Lung (tissue), 12 donors: Measurements from ENCODE around the gene NRG3. TPM values are rescaled to one million over a fixed set of nuclear protein-coding genes. Genes with fewer than 3 reads are reported as not detected.

Experiments
- ATAC-seq: fragments of 200-7000 bp; cut with Tn5 transposase; one replicate; pipeline ENCODE4 v1.9.1; 2020; ENCODE audit warnings: moderate number of reproducible peaks; ENCODE audit not compliant: insufficient read depth, low FRiP score
- DNase-seq, 3 donors: peaks; one replicate each; pipeline ENCODE4 v3.0.0-alpha.2; 2013 to 2017
- H3K27ac ChIP-seq, 2 donors: one replicate each; pipeline ENCODE4 v1.5.1; 2013; ENCODE audit warnings: mild to moderate bottlenecking in 2 of 2, moderate library complexity in 2 of 2, control low read depth in 1 of 2, inconsistent platforms in 1 of 2, low read depth in 1 of 2, low read length in 1 of 2
- H3K27me3 ChIP-seq, 3 donors: one replicate each; pipeline ENCODE4 v1.5.1; 2013; ENCODE audit warnings: low read length in 2 of 3; ENCODE audit not compliant: control insufficient read depth in 3 of 3, insufficient read depth in 3 of 3
- H3K36me3 ChIP-seq, 4 donors: one replicate each; pipeline ENCODE4 v1.5.1; 2013; ENCODE audit warnings: low read length in 4 of 4, mild to moderate bottlenecking in 1 of 4, moderate library complexity in 1 of 4; ENCODE audit not compliant: control insufficient read depth in 4 of 4, insufficient read depth in 4 of 4
- H3K4me1 ChIP-seq, 5 donors: one replicate each; pipeline ENCODE4 v1.5.1; 2013; ENCODE audit warnings: low read length in 5 of 5, mild to moderate bottlenecking in 2 of 5, moderate library complexity in 1 of 5; ENCODE audit not compliant: control insufficient read depth in 5 of 5, insufficient read depth in 5 of 5
- H3K4me3 ChIP-seq: one replicate; pipeline ENCODE4 v1.5.1; 2013; ENCODE audit warnings: mild to moderate bottlenecking, control low read depth, moderate library complexity
- H3K9ac ChIP-seq, 2 donors: one replicate each; pipeline ENCODE4 v1.5.1; 2013; ENCODE audit warnings: low read length in 2 of 2, control low read depth in 1 of 2; ENCODE audit not compliant: insufficient read depth in 1 of 2
- H3K9me3 ChIP-seq, 4 donors: one replicate each; pipeline ENCODE4 v1.5.1; 2013; ENCODE audit warnings: low read length in 3 of 4, mild to moderate bottlenecking in 1 of 4, moderate library complexity in 1 of 4; ENCODE audit not compliant: control insufficient read depth in 4 of 4, insufficient read depth in 3 of 4
- CTCF ChIP-seq: IDR thresholded peaks from 2 replicates; pipeline ENCODE4 v1.5.1; 2012; ENCODE audit warnings: mild to moderate bottlenecking; ENCODE audit errors: control extremely low read depth, extremely low read depth
- WGBS, 2 donors: extraction: QIAGEN DNeasy Blood & Tissue Kit; methylation state at CpG; one replicate each; pipeline ENCODE4 v1.1.7; 2013; 5-methylcytosine and 5-hydroxymethylcytosine counted together
- polyA plus RNA-seq, 2 donors: library from polyadenylated mRNA; stranded (reverse); fragments of 200-250 nt; gene quantifications; one replicate each; pipeline ENCODE4 v1.2.1, GENCODE V29; 2013
- total RNA-seq, 2 donors: library from RNA; depleted of rRNA in 1 of 2; stranded (reverse); fragments of >200 nt in 1 of 2; gene quantifications; one replicate each; pipeline ENCODE4 v1.2.1, GENCODE V29; 2014 to 2021
- donor health status: control.
- donor health status: control.
- donor health status: Bipolar disorder and iron deficiency.
- donor health status: healthy.
- donor health status: DM: yes; HTN: yes; CAD: no.

Gene NRG3
- total and polyA plus RNA-seq, 4 donors, result 0.49 to 2.0 (median 0.84) TPM

- no peak overlapping the region for H3K4me3 ChIP-seq
- no peaks in the 10 kb centered on the region for H3K36me3 ChIP-seq
- no peak overlapping the region for H3K9ac ChIP-seq
- ATAC-seq (no peak), DNase-seq (no peak)
- 79 to 89% methylated on average over 7 of the region's 7 CpGs for WGBS, 2 donors
- no peaks in the 10 kb centered on the region for H3K27me3 ChIP-seq
- H3K4me1 ChIP-seq, result no peaks in the 10 kb centered on the region
- H3K27ac ChIP-seq, result no peak overlapping the region
- H3K9me3 ChIP-seq, result no peaks in the 10 kb centered on the region
- no peak for TF ChIP-seq CTCF
Observed at GRCh38 chr10:82564353-82565196, 689.6 kb downstream of the NRG3 start.

- Histone ChIP-seq H3K9ac (no peak overlapping the region), H3K36me3 (no peaks in the 10 kb centered on the region), H3K27me3 (no peaks in the 10 kb centered on the region), H3K4me3 (no peak overlapping the region), H3K4me1 (no peaks in the 10 kb centered on the region), H3K9me3 (no peaks in the 10 kb centered on the region), H3K27ac (no peak overlapping the region)
- DNase-seq (no peak), ATAC-seq (no peak)
- no peak for TF ChIP-seq CTCF
Observed at GRCh38 chr10:82565197-82565575, 690.2 kb downstream of the NRG3 start.

DNA sequence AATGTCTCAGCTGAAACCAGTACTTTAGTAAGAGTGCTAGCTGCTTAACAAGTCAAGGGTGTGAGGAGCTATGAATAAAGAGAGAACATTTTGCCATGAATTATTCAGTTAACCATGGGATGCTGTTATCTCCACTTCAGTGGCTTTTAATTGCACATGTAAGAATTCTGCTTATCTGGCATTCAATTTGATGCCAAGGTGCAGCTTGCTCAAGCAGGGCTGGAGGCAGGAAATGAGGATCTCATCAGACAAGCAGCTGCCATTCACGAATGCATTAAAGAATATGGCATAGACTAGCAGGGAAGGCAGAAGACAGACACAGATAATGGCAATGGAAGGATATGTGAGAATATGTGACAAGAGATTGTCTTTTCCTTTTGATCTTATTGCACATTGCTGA is 697.8 kb downstream of the NRG3 start:
- WGBS, 2 donors, result 45 to 63% methylated on average over 1 of the region's 1 CpG

More for the DNA sequence above, 697.8 kb downstream of the NRG3 start:
- no peak overlapping the region for H3K4me3 ChIP-seq
- H3K4me1 ChIP-seq, result no peaks in the 10 kb centered on the region
- no peak for ATAC-seq
- H3K27ac ChIP-seq, result no peak overlapping the region
- no peak overlapping the region for H3K9ac ChIP-seq
- TF ChIP-seq CTCF, result no peak
- no peaks in the 10 kb centered on the region for H3K27me3 ChIP-seq
- no peaks in the 10 kb centered on the region for H3K9me3 ChIP-seq
- no peaks in the 10 kb centered on the region for H3K36me3 ChIP-seq
- no peak for DNase-seq
